ENCODE results near the gene PXDC1.
A peak's percentile ranks its signal among the peaks of the same experiment; 100 is the strongest.

PXDC1 gene

GRCh38 chr6:3746696-3747095 is 4.8 kb downstream of the PXDC1 start:
- no peak for DNase-seq

- no peak for DNase-seq
Observed at GRCh38 chr6:3746119-3746691, 5.3 kb downstream of the PXDC1 start.

GRCh38 chr6:3745566-3746118 is 5.9 kb downstream of the PXDC1 start:
- DNase-seq: no peak

- DNase-seq: no peak
Observed at GRCh38 chr6:3744901-3745470, 6.5 kb downstream of the PXDC1 start.

GRCh38 chr6:3744211-3744900 is 7.2 kb downstream of the PXDC1 start:
- no peak for DNase-seq

- DNase-seq: no peak
Observed at GRCh38 chr6:3743541-3743940, 8.0 kb downstream of the PXDC1 start.

GRCh38 chr6:3742426-3743344 is 8.8 kb downstream of the PXDC1 start:
- peak; percentile 15 to 72 for DNase-seq

- no peak for DNase-seq
Observed at GRCh38 chr6:3742076-3742425, 9.5 kb downstream of the PXDC1 start.

- DNase-seq: no peak
Observed at GRCh38 chr6:3741477-3741871, 10.0 kb downstream of the PXDC1 start.

- DNase-seq: no peak
Observed at GRCh38 chr6:3740551-3741476, 10.7 kb downstream of the PXDC1 start.

- DNase-seq: no peak
Observed at GRCh38 chr6:3739311-3739897, 12.1 kb downstream of the PXDC1 start.

GRCh38 chr6:3738381-3739131 is 13.0 kb downstream of the PXDC1 start:
- no peak for DNase-seq

- no peak for DNase-seq
Observed at GRCh38 chr6:3737831-3738210, 13.7 kb downstream of the PXDC1 start.

- DNase-seq: no peak
Observed at GRCh38 chr6:3737149-3737830, 14.2 kb downstream of the PXDC1 start.

GRCh38 chr6:3735029-3735605 is 16.4 kb downstream of the PXDC1 start:
- no peak for DNase-seq

GRCh38 chr6:3734023-3734422 is 17.5 kb downstream of the PXDC1 start:
- no peak for DNase-seq

- no peak for DNase-seq
Observed at GRCh38 chr6:3733321-3733925, 18.1 kb downstream of the PXDC1 start.

GRCh38 chr6:3732345-3733141 is 19.0 kb downstream of the PXDC1 start:
- DNase-seq: peak; percentile 26 to 76

- DNase-seq: no peak
Observed at GRCh38 chr6:3731700-3732099, 19.8 kb downstream of the PXDC1 start.
